ENCODE results near the gene ST6GALNAC1.
A peak's percentile ranks its signal among the peaks of the same experiment; 100 is the strongest.

Gene ST6GALNAC1

GRCh38 chr17:76672892-76673291 is 29.3 kb upstream of the ST6GALNAC1 start:
- Histone ChIP-seq H3K56ac (ENCODE audit: low read length) (no peak overlapping the region), H3K79me1 (ENCODE audit: low read length) (no peaks in the 10 kb centered on the region), H3K4me3 (ENCODE audit: low read length) (no peak overlapping the region), H3K79me2 (ENCODE audit: control insufficient read depth, insufficient read depth, low read length) (no peaks in the 10 kb centered on the region), H3K4ac (ENCODE audit: low read depth, low read length) (no peak overlapping the region), H3K4me2 (ENCODE audit: low read length) (no peak overlapping the region), H3K9ac (ENCODE audit: low read length) (no peak overlapping the region), H2BK15ac (replicated peaks; ENCODE audit: low read depth) (no peak overlapping the region), H3K4me1 (ENCODE audit: control insufficient read depth, low read depth, low read length) (peaks cover 4% of the 10 kb centered on the region), H2BK120ac (ENCODE audit: low read depth, low read length) (no peak overlapping the region), H4K5ac (ENCODE audit: low read length) (no peak overlapping the region), H3K27me3 (ENCODE audit: insufficient read depth, low read length, poor library complexity) (no peaks in the 10 kb centered on the region), H3K23ac (ENCODE audit: low read length) (no peak overlapping the region), H3K36me3 (ENCODE audit: control insufficient read depth, insufficient read depth, low read length) (no peaks in the 10 kb centered on the region), H3K18ac (ENCODE audit: low read length) (no peak overlapping the region), H2BK5ac (ENCODE audit: low read length) (no peak overlapping the region), H3K27ac (ENCODE audit: low read depth, low read length) (no peak overlapping the region), H2AK5ac (ENCODE audit: low read length) (no peak overlapping the region), H4K8ac (ENCODE audit: low read depth, low read length) (no peak overlapping the region)
- WGBS (ENCODE audit: extremely low coverage, insufficient coverage, low lambda C conversion rate): no CpG with 5 or more reads among the region's 3 CpGs
- DNase-seq: no peak

- no peak overlapping the region for H4K5ac ChIP-seq (ENCODE audit: low read length)
- no peak overlapping the region for H3K27ac ChIP-seq (ENCODE audit: low read depth, low read length)
- H4K8ac ChIP-seq (ENCODE audit: low read depth, low read length): peak overlapping the region; percentile 28
- H3K56ac ChIP-seq (ENCODE audit: low read length): peak overlapping the region; percentile 92
- H2AK5ac ChIP-seq (ENCODE audit: low read length): no peak overlapping the region
- H3K4me1 ChIP-seq (ENCODE audit: control insufficient read depth, low read depth, low read length): peaks cover 4% of the 10 kb centered on the region
- H2BK120ac ChIP-seq (ENCODE audit: low read depth, low read length): no peak overlapping the region
- H3K79me1 ChIP-seq (ENCODE audit: low read length): no peaks in the 10 kb centered on the region
- peak overlapping the region; percentile 78 for H3K4me3 ChIP-seq (ENCODE audit: low read length)
- no peaks in the 10 kb centered on the region for H3K27me3 ChIP-seq (ENCODE audit: insufficient read depth, low read length, poor library complexity)
- H3K23ac ChIP-seq (ENCODE audit: low read length): no peak overlapping the region
- peak overlapping the region; percentile 77 for H3K18ac ChIP-seq (ENCODE audit: low read length)
- H3K9ac ChIP-seq (ENCODE audit: low read length): peak overlapping the region; percentile 83
- no peaks in the 10 kb centered on the region for H3K36me3 ChIP-seq (ENCODE audit: control insufficient read depth, insufficient read depth, low read length)
- no CpG with 5 or more reads among the region's 13 CpGs for WGBS (ENCODE audit: extremely low coverage, insufficient coverage, low lambda C conversion rate)
- no peaks in the 10 kb centered on the region for H3K79me2 ChIP-seq (ENCODE audit: control insufficient read depth, insufficient read depth, low read length)
- DNase-seq: no peak
- H2BK5ac ChIP-seq (ENCODE audit: low read length): no peak overlapping the region
- H2BK15ac ChIP-seq (replicated peaks; ENCODE audit: low read depth): no peak overlapping the region
- peak overlapping the region; percentile 77 for H3K4me2 ChIP-seq (ENCODE audit: low read length)
- H3K4ac ChIP-seq (ENCODE audit: low read depth, low read length): peak overlapping the region; percentile 48
Observed at GRCh38 chr17:76672270-76672851, 28.8 kb upstream of the ST6GALNAC1 start.

- no peaks in the 10 kb centered on the region for H3K27me3 ChIP-seq (ENCODE audit: insufficient read depth, low read length, poor library complexity)
- H4K5ac ChIP-seq (ENCODE audit: low read length): no peak overlapping the region
- H3K36me3 ChIP-seq (ENCODE audit: control insufficient read depth, insufficient read depth, low read length): no peaks in the 10 kb centered on the region
- peak overlapping the region; percentile 28 for H4K8ac ChIP-seq (ENCODE audit: low read depth, low read length)
- peak overlapping the region; percentile 77 for H3K18ac ChIP-seq (ENCODE audit: low read length)
- no peak overlapping the region for H2AK5ac ChIP-seq (ENCODE audit: low read length)
- H2BK5ac ChIP-seq (ENCODE audit: low read length): no peak overlapping the region
- no peak for DNase-seq
- H2BK120ac ChIP-seq (ENCODE audit: low read depth, low read length): no peak overlapping the region
- H3K79me2 ChIP-seq (ENCODE audit: control insufficient read depth, insufficient read depth, low read length): no peaks in the 10 kb centered on the region
- WGBS (ENCODE audit: extremely low coverage, insufficient coverage, low lambda C conversion rate): no CpG with 5 or more reads among the region's 19 CpGs
- H2BK15ac ChIP-seq (replicated peaks; ENCODE audit: low read depth): no peak overlapping the region
- H3K4me1 ChIP-seq (ENCODE audit: control insufficient read depth, low read depth, low read length): peaks cover 4% of the 10 kb centered on the region
- H3K23ac ChIP-seq (ENCODE audit: low read length): no peak overlapping the region
- peak overlapping the region; percentile 83 for H3K9ac ChIP-seq (ENCODE audit: low read length)
- no peaks in the 10 kb centered on the region for H3K79me1 ChIP-seq (ENCODE audit: low read length)
- H3K4ac ChIP-seq (ENCODE audit: low read depth, low read length): peak overlapping the region; percentile 48
- H3K27ac ChIP-seq (ENCODE audit: low read depth, low read length): peak overlapping the region; percentile 43
- H3K4me3 ChIP-seq (ENCODE audit: low read length): peak overlapping the region; percentile 78
- H3K4me2 ChIP-seq (ENCODE audit: low read length): peak overlapping the region; percentile 77
- H3K56ac ChIP-seq (ENCODE audit: low read length): peak overlapping the region; percentile 92
Observed at GRCh38 chr17:76671912-76672262, 28.3 kb upstream of the ST6GALNAC1 start.

GRCh38 chr17:76671123-76671911 is 27.8 kb upstream of the ST6GALNAC1 start:
- peak; percentile 100 for DNase-seq
- Histone ChIP-seq H3K4me3 (ENCODE audit: low read length) (no peak overlapping the region), H3K4ac (ENCODE audit: low read depth, low read length) (no peak overlapping the region), H3K27ac (ENCODE audit: low read depth, low read length) (peak overlapping the region; percentile 79), H3K9ac (ENCODE audit: low read length) (peak overlapping the region; percentile 73), H3K36me3 (ENCODE audit: control insufficient read depth, insufficient read depth, low read length) (no peaks in the 10 kb centered on the region), H3K27me3 (ENCODE audit: insufficient read depth, low read length, poor library complexity) (no peaks in the 10 kb centered on the region), H3K4me2 (ENCODE audit: low read length) (peak overlapping the region; percentile 66), H3K56ac (ENCODE audit: low read length) (peak overlapping the region; percentile 90), H3K79me1 (ENCODE audit: low read length) (no peaks in the 10 kb centered on the region), H2BK15ac (replicated peaks; ENCODE audit: low read depth) (no peak overlapping the region), H4K8ac (ENCODE audit: low read depth, low read length) (no peak overlapping the region), H3K79me2 (ENCODE audit: control insufficient read depth, insufficient read depth, low read length) (no peaks in the 10 kb centered on the region), H2AK5ac (ENCODE audit: low read length) (no peak overlapping the region), H2BK5ac (ENCODE audit: low read length) (peak overlapping the region; percentile 61), H3K4me1 (ENCODE audit: control insufficient read depth, low read depth, low read length) (peaks cover 4% of the 10 kb centered on the region), H3K18ac (ENCODE audit: low read length) (no peak overlapping the region), H3K23ac (ENCODE audit: low read length) (no peak overlapping the region), H2BK120ac (ENCODE audit: low read depth, low read length) (no peak overlapping the region), H4K5ac (ENCODE audit: low read length) (no peak overlapping the region)
- no CpG with 5 or more reads among the region's 32 CpGs for WGBS (ENCODE audit: extremely low coverage, insufficient coverage, low lambda C conversion rate)

- Histone ChIP-seq H3K4me3 (ENCODE audit: low read length) (no peak overlapping the region), H3K56ac (ENCODE audit: low read length) (peak overlapping the region; percentile 90), H2BK5ac (ENCODE audit: low read length) (no peak overlapping the region), H3K4ac (ENCODE audit: low read depth, low read length) (no peak overlapping the region), H3K79me2 (ENCODE audit: control insufficient read depth, insufficient read depth, low read length) (no peaks in the 10 kb centered on the region), H3K4me2 (ENCODE audit: low read length) (no peak overlapping the region), H2BK120ac (ENCODE audit: low read depth, low read length) (no peak overlapping the region), H3K27ac (ENCODE audit: low read depth, low read length) (peak overlapping the region; percentile 79), H4K8ac (ENCODE audit: low read depth, low read length) (no peak overlapping the region), H2BK15ac (replicated peaks; ENCODE audit: low read depth) (no peak overlapping the region), H2AK5ac (ENCODE audit: low read length) (no peak overlapping the region), H3K27me3 (ENCODE audit: insufficient read depth, low read length, poor library complexity) (no peaks in the 10 kb centered on the region), H3K18ac (ENCODE audit: low read length) (no peak overlapping the region), H3K9ac (ENCODE audit: low read length) (peak overlapping the region; percentile 73), H3K36me3 (ENCODE audit: control insufficient read depth, insufficient read depth, low read length) (no peaks in the 10 kb centered on the region), H3K4me1 (ENCODE audit: control insufficient read depth, low read depth, low read length) (peaks cover 4% of the 10 kb centered on the region), H3K79me1 (ENCODE audit: low read length) (no peaks in the 10 kb centered on the region), H3K23ac (ENCODE audit: low read length) (no peak overlapping the region), H4K5ac (ENCODE audit: low read length) (no peak overlapping the region)
- WGBS (ENCODE audit: extremely low coverage, insufficient coverage, low lambda C conversion rate): no CpG with 5 or more reads among the region's 9 CpGs
- no peak for DNase-seq
Observed at GRCh38 chr17:76670718-76671122, 27.2 kb upstream of the ST6GALNAC1 start.

All from mesendoderm (in vitro differentiated cells).